Activated CD4-positive, CD25-positive, alpha-beta regulatory T cell treated with anti-CD3 and anti-CD28 coated beads, Interleukin-2, amount 50 U/mL, for 24 hours (primary cell): Measurements from ENCODE around the gene VARS1.

Source experiments
- ATAC-seq, 2 donors: fragments of 150-1000 bp; cut with Tn5 transposase; one replicate each; pipeline ENCODE4 v1.10.0; 2021; ENCODE audit warnings: mild to moderate bottlenecking in 1 of 2, moderate library complexity in 1 of 2

VARS1 gene

DNA sequence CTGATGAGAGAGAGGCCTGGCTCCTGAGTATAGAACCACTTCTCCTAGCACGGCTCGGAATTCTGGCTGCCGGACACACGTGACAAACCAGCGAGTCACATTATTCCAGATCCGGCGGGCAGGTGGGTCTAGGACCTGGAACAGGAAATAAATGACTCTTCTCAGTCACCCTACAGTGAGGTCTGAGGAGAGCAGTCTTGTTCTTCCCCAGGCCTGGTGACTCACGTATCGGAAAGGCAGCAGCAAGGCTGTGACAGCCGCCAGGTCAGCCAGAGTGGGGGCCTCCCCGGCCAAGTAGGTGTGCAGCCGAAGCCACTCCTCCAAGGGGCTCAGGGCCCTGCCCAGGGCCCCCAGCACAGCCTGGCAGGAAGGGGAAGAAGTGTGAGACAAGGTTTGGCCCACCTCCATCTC is 2.8 kb downstream of the VARS1 start:
- ATAC-seq, result peak in 1 of 2 donors; percentile 36

DNA sequence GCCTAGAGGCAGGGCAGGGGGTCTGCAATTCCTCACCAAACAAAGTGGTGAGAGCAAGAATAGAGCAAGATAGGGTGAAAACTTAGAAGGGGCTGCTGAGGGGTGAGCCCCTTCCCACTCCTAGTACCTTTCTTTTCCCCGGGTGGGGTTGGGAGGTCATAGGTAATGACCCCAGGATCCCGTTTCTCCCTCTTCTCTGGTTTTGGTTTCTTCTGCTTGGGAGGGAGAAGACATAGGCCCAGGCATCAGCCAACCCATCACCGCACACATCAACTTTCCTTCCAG is 3.5 kb downstream of the VARS1 start:
- ATAC-seq, result no peak

DNA sequence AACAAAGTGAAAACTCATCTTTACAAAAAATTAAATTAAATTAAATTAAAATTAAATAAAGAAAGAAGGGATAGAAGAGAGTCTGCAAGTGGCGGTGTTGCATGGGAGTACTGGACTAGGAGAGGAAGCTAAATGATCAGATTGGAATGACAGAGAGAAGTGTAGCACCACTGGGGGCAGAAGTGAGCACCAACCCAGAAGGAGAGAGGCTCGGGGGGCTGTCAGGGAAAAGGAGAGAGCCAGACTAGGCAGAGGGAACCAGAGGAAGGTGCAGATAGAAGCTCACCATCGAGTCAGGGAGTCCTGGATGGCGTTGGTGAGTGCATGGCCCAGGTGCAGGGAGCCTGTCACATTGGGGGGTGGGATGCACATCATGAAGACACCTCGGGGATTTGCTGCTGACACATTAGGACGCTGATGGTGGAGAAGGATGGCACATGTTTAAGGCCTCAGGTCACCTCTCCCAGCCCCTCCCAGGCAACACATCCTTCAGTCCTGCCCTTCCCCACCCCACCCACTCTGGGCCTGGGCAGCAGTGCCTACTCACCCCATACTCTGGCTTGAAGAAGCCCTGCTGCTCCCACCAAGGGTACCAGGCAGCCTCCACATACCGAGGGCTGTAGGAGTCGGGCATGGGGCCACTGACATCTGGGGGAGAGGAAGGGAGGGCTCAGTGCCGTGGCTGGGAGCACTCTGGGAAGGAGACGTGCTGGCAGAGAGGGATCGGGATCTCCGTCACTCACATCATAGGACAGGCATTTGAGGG is 4.0 kb downstream of the VARS1 start:
- ATAC-seq, result no peak

DNA sequence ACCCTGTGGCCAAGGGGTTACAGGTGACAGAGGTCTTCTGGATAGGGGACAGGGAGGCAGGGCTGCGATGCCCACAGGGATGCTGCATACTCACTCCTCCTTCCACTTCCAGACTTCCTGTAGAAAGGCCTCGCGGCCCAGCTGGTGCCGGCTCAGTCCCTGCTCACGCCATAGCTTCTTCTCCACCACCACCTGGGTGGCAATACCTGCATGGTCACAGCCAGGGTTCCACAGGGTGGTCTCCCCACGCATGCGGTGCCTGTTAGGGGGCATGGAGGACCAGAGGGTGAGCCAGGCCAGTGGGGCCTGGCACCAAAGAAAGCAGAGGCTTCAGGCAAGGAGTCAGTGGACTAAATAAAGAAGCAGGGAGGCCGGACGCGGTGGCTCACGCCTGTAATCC is 10.1 kb downstream of the VARS1 start:
- no peak for ATAC-seq

DNA sequence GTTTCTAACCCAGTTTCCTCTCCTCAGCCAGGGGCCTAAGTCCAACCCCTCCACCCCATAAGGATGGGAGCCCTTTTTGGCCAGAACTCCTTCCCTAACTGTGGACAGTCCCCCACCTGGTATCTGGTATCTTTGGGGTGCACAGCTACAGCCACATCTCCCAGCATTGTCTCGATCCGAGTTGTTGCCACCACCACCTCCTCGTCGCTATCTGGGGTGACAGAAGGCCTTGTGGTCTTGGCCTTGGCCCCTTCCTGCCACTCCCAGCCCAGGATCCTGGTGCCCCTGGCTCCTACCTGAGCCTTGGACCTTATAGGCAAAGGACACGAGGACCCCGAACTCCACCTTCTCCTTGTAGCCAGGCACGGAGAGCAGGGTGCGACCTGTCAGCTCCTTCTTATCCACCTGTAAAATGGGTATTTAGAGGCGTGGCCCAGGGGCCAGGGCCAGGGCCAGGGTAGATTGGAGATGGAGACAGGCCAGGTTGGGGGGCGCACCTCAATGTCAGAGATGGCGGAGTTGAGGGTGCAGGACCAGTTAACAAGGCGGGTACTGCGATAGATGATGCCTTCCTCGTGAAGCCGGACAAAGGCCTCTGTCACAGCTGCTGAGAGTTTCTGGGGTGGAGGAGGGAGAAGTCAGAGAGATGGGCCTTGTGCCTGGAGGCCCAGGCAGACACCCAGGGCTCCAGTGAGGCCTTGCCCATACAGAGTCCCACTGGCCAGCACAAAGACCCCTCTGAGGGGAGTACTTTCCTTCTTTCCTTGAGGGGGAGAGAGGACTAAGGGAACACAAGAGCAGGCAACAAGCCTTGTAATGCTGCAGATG is 11.2 kb downstream of the VARS1 start:
- no peak for ATAC-seq

DNA sequence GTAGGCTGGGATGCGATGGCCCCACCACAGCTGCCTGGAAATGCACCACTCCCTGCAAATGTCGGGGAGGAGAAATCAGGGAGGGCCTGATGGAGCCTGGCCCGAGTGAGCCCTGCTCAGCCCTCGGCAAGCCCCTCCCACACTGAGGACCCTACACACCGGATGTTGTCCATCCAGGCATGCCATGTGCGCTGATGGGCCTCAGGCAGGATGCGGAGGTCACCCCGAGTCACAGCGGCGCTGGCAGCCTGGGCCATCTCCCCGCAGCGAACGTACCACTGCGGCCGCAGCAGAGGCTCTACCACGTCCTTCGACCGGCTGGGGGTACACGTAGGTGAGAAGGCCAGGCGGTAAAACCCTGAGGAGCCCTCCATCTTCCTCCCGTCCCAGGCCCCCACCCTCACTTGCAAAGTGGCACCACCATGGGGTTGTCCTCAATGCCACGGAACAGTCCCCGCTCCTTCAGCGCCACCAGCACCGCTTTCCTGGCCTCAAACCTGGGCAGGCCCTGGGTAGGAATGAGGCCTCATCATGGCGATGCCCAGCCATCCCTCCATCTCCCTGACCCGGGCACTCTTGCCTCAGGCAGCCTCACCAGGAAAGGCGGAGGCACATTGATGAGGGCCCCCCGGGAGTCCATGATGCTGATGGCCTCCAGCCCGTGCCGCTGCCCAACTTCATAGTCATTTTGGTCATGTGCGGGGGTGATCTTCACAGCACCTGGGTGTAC is 13.3 kb downstream of the VARS1 start:
- ATAC-seq, result no peak

DNA sequence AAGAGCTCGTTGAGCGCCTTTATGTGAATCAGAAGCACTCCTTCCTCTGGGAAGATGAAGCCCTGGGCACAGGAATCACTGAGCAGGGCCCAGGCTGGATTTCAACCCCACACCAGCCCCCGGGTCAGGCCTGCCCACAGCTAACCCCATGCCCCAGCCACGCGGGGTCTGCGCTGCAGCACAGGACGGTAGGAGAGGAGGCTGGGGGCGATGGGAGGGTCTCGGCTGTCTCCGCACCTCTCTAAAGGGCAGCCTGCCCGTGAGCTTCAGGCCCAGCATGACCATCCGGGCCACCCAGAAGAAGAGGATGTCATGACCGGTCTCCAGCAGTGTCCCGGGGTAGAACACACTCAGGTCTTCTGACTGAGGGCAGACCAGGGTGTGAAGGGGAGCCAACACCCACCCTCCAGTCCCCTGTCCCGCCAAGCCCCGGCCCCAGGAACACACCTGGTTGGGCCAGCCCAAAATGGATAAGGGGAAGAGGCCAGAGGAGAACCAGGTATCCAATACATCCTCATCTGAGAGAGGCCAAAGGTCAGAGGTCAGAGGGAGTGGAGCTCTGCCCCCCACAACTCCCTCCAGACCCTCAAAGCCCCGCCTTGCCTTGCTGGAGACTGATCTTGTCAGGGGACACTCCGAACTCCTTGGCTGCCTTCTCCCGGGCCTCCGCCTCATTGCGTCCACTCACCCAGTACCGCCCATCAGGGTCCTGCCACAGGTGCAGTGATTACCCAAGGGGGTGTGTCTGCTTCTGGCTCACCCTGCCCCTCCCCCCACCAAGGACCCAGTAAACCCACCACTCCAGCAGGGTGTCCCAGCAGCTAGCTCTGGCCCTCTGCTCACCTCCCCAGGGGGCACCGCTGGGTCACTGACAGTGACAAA is 14.1 kb downstream of the VARS1 start:
- ATAC-seq, result no peak

DNA sequence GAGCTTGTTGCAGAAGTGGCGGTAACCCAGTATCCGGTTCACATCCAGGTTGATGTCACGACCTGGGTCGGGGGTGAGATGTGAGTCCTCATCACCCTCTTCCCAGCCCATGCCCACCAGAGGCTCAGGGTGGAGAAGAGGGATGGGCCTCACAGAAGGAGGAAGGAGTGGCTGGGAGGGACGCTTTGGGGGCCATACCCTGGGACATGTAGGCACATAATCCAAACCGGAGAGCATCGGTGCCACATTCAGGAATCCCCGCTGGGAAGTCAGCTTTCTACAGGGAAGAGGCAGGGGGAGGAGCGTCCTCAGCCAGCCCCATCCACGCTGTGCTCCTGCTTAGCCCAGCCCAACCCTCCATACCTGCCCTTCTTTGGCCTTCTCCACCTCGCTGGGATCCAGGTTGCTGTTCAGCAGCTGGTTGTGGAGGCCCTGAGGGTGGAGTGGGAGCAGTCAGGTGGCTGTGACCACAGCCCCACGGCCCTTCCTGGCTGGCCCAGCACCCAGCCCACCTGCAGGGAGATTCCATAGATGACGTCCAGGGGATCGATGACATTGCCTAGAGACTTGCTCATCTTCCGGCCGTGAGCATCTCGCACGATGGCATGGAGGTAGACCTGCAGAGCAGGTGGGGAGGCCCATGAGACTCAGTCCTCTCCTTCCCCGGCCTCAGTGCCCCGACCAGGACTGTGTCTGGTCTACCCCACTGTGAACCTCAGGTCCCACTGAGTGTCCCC is 14.9 kb downstream of the VARS1 start:
- no peak for ATAC-seq

DNA sequence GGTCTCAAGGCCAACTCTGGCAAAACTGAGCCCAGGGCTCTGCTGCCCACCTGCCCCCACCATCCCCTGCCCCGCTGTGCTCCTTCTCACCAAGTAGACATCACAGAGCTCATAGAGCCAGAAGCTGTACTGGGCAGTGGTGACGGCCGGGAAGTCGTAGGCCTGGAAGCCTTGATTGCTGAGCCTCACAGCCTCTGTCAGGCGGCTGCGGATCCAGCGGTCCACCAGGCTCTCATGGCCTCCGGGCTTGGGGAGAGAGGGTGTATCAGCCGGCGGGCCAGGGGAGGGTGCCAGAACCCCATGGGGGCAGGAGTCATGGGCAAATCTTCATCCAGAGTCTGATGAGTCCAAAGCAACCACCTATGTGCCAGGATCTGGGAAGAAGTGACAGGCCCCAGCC is 15.6 kb downstream of the VARS1 start:
- no peak for ATAC-seq

DNA sequence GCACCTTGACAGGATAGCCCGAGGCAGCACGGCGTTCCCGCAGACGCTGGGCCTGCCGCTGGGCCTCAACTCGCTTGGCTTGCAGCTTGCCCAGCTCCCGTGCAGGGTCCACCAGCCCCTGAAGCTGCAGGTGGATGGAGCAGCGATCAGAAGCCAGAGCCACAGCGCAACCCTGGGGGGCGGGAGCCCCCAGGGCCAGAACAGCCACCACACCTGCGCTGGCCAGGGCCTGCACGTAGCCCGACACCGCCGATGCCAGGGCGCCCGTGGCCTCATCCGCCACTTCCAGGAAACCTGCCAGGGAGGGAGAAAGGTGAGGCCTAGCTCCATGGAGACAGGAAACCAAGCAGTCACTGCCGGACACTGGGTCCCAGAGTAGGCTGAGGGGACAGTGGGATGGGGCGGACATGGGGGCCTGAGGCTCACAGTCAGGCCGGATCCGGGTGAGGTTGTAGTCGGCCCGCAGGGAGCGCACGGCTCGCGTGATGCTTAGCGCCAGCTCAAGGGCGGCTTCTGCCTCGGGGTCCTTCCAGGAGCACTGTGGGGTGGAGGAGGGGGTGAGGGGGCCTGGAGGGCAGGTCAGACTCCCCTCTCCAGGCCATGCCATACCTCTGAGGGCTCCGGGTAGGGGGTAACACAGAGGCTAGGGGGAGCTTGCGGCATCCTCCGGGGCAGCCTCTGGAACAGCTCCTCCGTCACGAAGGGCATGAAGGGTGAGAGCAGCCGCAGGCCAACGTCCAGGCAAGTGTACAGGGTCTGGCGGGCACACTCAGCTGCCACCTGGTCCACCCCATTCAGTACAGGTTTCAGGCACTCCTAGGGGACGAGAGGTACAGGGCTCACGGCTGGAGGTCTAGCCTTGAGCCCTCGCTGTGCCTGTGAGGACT is 16.3 kb downstream of the VARS1 start:
- ATAC-seq, result no peak

DNA sequence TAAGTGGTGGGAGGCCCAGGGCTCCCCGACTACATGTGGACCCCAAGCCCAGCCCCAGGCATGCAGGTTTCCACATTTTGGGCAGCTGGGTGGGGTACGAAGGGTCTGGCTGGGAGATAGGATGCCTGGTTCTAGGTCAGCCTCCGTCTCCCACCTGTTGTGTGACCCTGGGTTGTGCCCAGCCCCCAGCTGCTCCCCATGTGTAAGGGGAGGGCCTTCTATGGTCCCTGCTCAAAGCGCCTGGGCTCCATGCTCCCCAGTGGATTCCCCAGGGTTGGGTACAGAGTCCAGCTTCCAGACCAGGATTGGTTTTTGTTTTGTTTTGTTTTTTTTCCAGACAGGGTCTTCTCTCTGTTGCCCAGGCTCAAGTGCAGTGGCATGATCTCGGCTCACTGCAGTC is 17.4 kb downstream of the VARS1 start:
- ATAC-seq, result no peak

DNA sequence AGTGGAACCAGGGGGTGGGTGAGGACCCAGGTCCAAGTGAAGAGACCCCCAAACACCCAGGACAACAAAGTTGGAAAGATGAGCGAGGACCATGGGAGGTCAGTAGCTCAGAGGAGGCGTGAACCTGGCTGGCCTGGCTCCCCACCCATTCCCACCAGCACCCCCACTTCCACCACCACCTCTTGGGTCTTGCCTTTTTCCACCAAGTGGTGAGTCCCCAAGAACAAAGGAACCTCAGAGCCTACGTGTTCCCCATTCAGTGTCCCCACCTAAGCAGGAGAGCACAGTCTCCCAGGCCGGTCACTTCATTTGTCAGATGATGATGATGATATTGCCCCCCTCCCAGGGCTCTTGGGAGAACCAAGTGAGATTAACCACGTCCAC is 17.9 kb downstream of the VARS1 start:
- no peak for ATAC-seq

DNA sequence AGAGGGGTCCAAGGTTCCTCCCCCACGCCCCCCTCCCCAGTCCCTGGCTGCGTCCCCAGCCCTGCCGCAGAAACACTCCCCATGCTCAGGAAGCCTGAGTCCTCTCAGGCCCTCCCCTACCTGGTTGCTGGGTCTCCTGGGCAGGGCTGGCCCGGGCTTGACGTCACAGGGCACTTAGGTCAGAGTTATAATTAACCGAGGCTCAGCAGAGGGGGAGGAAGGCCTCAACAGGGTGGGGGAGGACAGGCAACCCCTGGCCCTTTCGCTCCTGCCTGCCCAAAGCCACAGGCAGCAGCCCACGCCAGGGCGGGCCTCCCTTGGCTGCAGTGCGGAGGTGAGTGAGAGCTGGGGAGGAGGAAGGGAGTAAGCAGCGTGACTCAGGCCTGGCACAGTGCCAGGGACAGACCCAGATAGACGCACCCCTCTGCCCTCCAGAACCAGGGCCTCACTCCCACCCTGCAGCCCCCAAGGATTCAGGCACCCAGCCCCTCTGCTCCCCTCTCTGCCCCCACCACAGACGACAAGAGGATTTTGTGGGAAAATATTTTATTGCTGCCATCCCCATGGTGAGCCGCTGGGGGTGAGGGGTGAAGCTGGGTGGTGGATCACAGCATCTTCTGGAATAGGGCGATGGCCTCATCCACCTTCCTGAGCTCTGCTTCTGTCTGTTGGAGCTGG is 18.4 kb downstream of the VARS1 start, which contains the start of gene VWA7:
Gene VWA7 (minus strand): TSS at position 340 of the 678 bp plus-strand sequence. CDS start 549 bp downstream, outside the sequence.
- ATAC-seq, result peak; percentile 90 to 92

DNA sequence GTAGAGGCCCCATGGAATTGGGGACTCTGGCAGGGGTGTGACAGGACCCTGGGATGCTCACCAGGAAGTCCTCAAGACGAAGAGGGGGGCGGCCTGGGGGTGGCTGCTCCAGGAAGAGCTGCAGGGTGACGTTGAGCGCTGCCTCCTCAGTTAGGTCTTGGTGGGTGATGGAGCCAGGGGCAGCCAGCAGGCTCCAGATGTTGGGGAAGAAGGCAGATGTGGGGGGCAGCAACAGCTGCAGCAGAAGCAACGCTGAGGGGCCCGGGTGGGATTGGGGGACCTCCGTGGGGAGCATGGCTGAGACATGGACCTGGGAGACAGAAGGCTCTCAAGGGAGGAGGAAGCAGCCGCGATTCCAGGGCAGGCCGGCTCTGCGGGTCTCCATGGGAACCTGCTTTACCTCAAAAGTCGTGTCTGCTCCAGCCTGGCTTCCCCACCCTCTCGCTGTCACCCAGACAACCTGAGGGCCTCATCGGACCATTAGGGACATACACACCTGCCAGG is 19.0 kb downstream of the VARS1 start:
- peak in 1 of 2 donors; percentile 2 for ATAC-seq

DNA sequence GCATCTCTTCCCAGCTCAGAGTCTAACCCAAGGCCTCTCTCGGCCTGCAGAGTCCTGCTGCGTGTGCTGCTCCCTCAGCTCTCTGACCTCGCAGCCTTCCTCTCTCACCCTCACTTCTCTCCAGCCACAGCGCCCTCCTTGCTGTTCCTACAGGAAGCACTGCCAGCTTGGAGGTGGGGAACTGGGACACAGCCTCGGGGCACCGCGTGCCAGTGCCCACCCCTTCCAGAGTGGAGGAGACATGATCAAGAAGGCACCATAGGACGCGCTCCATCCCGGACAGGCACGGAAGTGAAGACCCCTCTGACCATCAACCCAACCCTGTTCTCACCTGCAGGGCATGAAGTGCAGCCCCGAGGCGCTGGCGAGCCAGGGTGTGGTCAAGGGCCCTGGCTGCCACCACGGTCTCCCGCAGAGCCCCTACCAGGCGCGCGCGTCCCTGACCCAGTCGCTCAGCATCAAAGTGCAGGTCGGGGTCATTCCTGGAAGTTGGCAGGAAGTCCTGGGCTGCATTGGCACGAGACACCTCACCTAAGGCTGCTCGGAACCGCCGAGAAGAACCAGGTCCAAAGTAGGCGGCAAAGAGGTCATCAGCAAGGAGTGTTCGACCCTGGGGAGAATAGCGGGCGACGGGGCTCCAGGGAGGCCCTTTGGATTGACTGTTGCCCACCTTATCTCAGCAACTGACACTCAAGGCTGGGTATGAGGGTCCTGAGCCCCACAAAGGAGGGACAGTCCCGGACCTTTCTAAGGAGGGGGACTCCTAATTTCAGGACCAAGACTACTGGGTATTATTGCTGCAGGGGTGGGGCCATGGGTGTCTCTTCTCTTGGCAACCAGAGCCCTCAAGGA is 19.7 kb downstream of the VARS1 start:
- ATAC-seq, result no peak

DNA sequence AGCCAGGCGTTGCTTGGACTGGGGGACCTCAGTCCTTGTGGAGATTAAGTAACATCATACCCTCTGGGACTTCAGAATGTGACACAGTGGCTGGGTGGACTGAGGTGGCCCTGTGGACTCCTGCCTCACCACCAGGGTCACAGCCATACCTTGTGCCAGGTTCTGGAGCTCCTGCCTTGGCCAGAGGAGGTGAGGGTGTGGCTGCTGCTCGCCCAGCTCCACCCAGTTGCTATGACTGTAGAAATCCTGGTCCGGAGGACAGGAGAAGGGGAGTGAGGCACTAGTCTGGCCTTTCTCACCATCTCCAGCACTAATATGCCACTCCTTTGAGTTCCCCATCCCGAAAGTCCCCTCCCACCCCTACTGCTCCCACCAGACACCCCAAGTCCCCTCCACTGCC is 20.4 kb downstream of the VARS1 start:
- ATAC-seq, result no peak

DNA sequence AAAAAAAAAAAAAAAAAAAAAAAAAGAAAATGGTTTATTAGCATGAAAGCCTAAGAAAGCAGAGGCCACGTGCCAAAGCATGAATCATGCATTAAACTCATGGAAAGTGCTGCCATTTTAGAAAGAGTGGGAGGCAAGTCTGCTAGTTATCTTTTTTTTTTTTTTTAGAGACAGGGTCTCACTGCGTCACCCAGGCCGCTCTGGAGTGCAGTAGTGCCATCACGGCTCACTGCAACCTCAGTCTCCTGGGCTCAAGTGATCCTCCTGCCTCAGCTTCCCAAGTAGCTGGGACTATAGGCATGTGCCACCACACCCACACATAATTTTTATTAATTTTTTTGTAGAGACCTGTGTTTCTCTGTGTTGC is 23.6 kb downstream of the VARS1 start:
- peak; percentile 31 to 50 for ATAC-seq

DNA sequence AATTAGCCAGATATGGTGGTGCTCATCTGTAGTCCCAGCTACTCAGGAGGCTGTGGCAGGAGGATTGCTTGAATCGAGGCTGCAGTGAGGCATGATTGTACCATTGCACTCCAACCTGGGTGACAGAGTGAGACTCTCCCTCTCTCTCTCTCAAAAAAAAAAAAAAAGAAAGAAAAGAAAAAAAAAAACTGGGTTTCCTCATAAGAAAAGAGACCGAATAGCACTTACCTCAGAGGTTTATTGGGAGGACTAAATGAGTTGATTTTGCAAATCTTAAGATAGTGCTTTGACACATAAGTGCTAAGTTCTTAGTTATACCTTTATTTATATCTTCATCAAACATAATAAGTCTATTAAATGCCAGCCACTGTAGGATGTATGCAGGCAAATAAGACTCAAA is 24.7 kb downstream of the VARS1 start:
- ATAC-seq, result no peak
